HG02759 (cell line): ENCODE measurements around the gene SETD3.

Experiments used
- ATAC-seq: cut with Tn5 transposase; IDR thresholded peaks from one replicate; pipeline ENCODE4 v1.9.1; 2021; ENCODE audit warnings: mild to moderate bottlenecking, moderate library complexity; ENCODE audit not compliant: unreplicated experiment

SETD3 gene

DNA sequence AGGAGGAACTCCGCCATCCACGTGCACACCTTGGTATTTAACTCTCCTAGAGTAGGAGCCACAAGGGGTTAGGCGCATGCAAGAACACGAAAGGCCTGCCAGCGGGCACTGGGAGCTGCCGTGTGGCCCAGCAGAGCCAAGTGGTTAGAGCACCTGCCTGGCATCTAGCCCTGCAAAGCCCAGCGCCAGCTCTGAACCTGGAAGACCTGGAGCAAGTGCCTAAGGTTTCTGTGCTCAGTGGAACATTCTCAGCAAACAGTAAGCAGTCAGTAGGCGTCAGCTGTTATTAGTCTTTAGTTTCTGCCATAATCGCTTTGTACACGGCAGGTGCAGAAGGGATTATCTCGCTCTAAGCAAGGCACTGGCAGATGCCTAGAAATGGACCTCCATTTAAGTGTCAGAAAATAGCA lies 55.4 kb downstream of the SETD3 start:
- ATAC-seq, result no peak

GRCh38 chr14:99424306-99424877 lies 56.3 kb downstream of the SETD3 start:
- ATAC-seq, result no peak

DNA sequence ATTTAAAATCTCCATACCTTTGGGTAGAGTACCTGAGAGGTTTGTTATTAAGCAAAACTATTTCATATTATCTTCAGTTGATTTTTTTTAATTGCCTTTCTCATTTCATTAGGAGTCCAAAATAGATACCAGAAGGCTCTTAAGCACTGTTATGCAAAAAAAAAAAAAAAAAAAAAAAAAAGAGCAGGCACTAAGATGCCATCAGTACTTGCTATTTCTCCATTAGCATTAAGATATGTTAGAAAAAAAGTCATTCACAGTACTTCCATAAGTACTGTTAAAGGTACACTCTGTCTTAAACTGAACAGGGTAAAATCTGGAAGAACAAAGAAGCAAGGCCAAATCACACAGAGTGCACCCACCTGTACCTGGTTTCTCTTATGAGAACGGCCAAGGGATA lies 57.2 kb downstream of the SETD3 start:
- no peak for ATAC-seq

GRCh38 chr14:99422228-99423010 lies 58.2 kb downstream of the SETD3 start:
- no peak for ATAC-seq

- no peak for ATAC-seq
These were observed 59.9 kb downstream of the SETD3 start for GRCh38 chr14:99420711-99421110.

DNA sequence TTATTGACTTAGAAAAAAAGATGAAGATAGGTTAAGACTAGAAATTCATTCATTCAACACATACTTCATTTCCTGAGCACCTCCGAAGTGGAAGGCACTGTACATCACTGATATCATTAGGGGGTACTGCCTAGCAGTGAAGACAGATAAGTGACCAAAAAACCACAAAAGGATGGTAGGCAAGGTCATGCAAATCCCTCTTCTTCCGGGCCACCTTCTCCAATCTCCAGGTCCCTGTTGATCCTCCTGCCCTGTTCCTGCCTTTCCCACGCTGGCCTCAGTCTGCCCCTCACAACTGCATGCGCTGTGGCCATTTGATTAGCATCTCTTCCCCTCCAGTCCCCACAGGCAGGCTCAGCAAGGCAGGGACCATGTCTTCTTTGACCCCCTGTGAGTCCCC lies 60.8 kb downstream of the SETD3 start:
- no peak for ATAC-seq

DNA sequence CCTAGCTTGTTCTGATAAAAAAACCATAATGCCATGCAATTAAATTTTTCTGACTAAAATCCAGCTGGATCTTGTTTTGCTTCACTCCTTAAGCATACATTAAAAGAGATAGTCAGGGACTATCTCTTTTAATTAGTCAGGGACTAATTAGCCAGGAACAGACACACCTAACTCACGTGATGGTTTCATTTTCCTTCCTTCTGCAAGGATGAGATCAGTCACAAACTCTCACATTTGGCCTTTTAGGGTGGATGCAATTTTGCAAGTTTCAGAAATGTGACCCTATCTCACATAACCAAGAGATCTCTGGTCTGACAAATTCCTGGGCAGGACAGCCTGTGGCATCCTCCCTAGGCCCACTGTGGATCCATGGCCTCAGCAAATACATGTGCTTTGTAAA lies 62.4 kb downstream of the SETD3 start:
- ATAC-seq, result no peak

DNA sequence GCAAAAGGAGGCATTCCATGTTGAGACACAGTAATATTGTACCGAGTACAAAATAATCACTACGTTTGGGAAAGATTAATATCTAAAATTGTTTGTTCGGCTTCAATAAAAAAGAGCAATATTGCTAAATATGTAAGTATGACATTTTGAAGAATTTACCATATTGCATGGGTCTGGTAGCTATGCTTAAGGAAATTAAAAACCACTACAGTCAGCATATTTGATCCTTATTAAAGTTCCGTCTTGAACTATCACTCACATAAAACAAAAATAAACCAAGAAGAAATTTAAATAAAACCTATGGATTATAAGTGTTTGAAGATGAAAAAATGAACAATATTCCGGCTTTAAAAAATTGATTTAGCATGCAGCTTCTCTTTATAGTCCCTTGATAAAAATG lies 63.8 kb downstream of the SETD3 start:
- ATAC-seq, result no peak

DNA sequence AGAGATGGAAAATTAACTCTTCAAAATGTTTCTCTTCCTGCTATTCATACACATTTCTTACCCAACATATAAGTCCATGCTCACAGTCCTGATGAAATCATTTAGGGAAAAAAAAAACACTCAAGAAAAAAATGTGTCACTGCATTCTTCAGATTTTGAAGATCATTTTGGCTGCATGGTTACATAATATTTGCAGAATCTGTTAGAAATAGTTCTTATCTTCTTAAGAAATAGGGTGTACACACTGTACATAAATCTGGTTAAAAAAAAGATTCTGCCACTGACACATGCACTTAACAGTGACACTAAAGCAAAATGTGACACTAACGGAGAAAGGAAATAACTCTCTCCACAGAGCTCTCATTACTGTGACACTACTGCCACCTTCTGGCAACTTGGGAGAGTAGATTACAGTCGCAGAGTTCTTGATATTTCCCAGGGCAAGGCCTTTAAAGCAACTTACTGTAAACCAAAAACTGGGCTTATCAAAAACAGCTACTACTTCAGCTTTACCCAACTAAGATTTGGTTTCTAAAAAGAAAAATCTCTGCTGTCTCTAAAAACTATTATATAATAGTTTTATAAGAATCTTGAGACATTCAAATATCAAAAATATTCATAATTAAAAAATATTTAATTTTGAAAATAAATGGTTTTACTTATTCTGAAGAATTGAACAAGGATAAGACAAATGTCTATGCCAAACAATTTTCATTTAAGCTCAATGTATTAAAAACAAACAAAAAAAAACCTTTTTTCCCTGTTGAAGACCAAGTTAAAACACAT lies 65.0 kb downstream of the SETD3 start:
- ATAC-seq, result peak; percentile 95

GRCh38 chr14:99413911-99414310 lies 66.7 kb downstream of the SETD3 start:
- no peak for ATAC-seq

DNA sequence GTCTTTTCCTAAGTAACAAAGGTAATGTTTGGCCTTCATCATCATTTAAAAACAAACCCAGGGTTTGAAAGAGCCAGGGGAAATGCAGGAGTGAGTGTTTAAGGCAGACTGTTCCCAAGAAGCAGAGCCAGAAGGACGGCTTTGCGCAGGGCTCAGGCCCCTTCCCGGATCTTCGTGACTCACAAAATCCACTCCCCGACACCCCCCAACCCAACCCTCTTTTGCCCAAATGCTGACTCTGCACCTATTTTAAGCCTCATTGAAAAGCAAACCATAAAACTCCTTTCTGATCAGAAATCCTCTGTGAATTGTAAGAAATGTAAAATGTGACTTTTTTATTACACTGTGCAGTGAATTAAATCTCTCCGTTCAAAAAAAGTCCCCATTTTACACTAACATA lies 67.5 kb downstream of the SETD3 start:
- no peak for ATAC-seq

DNA sequence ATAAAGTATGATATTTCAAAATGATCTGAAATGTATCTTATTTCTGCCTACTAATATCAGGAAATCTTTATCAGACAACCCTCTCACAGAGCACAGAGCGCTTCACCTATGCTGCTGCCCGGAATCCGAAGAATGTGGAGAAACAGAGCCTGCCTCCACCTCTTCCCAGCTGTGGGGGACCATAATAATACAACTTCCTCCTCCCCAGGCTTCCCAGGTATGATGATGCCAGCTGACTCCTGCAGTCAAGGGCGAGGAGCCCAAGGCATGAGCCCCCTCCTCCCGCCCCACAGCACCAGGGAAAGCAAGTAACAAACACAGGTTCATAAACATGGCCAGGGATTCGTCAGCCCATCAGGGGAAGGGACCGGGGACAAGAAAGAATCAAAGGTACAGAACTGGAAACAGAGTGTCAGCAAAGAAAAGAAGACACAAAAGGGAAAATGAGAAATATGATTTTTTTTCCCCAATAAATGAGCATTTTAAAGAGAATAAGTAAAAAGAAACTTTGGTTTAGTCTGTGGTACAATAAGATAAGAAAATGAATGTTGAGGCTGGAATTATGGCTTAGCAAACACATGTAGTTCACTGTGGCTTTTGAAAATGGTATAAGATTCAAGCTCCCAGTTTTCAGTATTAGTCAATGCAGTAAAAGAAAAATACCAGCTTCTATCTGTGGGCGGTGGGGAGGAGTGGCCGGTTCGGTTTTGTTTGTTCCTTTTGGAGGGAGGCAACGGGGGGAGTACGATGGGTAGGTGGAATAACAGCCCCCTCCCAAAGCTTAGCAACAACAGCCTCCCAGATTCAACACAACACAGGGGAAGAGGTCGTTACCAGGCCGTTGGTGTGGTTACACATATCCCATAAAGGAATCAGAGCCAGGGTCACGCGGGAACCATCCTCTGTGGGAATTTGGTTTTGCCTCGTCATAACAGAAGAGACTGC lies 68.3 kb downstream of the SETD3 start:
- ATAC-seq, result no peak

- no peak for ATAC-seq
These were observed 70.6 kb downstream of the SETD3 start for GRCh38 chr14:99410019-99410418.

- no peak for ATAC-seq
These were observed 71.7 kb downstream of the SETD3 start for GRCh38 chr14:99408971-99409289.

DNA sequence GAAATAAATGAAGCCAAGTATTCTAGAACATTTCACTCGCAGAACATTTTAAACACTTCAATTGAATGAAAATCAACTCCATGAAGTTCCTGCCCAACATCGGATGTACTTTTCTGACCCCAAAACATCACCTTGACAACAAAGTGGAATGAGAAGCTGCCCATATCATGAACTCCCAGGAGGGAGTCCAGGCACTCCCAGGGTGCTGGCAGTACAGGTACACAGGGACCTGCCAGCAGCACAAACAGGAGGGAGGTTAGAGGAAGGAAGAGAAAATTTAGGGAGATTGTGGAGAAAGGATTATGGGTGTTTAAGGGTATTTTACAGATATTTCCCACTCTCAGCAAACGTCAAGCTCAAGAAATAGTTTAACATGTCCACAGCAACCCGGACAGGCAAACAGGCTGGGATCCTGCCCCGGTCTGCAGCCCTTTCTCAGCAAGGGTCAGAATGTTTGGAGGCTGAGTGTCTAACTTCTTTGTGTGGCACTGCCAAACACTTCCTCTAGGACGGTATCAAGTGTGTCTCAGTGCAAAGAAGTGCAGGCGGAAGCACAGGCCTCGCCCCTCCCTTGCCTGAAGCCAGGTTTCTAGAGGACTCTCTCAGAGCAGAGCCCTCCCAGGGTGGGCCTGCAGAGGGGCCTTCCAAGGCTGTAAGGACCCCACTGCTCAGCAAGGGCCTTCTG lies 72.2 kb downstream of the SETD3 start:
- ATAC-seq, result no peak

- ATAC-seq, result no peak
These were observed 73.2 kb downstream of the SETD3 start for GRCh38 chr14:99407416-99407815.

DNA sequence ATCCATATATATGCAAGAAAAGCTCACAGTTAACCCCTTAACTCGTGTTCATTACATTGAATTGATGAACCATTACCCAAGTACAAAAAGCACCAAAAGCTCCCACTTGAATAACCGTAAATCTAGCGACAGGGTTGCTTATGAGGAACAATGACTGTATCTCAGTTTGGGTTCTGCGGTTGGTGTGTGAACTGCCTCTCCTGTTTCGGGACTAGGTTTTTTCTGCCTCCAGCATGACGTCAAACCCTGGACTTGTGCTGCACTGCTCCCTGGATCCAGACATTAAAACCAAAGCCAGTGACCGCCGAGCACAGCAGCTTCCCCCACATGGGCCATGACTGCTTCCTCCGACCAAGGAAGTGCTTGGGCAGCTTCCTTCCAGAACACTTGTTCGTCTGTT lies 77.7 kb downstream of the SETD3 start:
- no peak for ATAC-seq

GRCh38 chr14:99402285-99402648 lies 78.4 kb downstream of the SETD3 start:
- ATAC-seq, result no peak

GRCh38 chr14:99401621-99402284 lies 78.9 kb downstream of the SETD3 start:
- ATAC-seq, result no peak

GRCh38 chr14:99401211-99401610 lies 79.4 kb downstream of the SETD3 start:
- ATAC-seq, result no peak
